GM21528 (cell line): Measurements from ENCODE around the gene TTC7B.

Experiments
- ATAC-seq: cut with Tn5 transposase; IDR thresholded peaks from one replicate; pipeline ENCODE4 v1.9.1; 2021; ENCODE audit warnings: mild to moderate bottlenecking, moderate library complexity; ENCODE audit not compliant: unreplicated experiment, low FRiP score

TTC7B gene

GRCh38 chr14:90523961-90524875 is 292.0 kb downstream of the TTC7B start:
- ATAC-seq = no peak

DNA sequence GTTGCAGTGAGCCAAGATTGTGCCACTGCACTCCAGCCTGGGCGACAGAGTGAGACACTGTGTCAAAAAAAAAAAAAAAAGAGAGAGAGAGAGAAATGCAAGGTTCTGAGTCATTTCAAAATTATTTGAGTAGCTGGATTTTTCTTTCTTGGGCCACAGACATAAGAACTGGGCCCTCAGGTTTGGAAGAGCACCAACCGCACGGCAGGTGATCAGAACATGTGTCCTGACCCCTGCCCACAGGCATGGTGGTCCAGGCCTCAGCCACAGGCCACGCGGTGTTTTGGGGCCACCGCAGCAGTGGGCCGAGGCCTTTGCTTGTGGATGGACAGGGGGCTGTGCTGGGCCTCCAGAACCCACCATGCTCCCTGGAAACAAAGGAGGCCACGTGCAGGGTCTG is 292.7 kb downstream of the TTC7B start:
- ATAC-seq = no peak

DNA sequence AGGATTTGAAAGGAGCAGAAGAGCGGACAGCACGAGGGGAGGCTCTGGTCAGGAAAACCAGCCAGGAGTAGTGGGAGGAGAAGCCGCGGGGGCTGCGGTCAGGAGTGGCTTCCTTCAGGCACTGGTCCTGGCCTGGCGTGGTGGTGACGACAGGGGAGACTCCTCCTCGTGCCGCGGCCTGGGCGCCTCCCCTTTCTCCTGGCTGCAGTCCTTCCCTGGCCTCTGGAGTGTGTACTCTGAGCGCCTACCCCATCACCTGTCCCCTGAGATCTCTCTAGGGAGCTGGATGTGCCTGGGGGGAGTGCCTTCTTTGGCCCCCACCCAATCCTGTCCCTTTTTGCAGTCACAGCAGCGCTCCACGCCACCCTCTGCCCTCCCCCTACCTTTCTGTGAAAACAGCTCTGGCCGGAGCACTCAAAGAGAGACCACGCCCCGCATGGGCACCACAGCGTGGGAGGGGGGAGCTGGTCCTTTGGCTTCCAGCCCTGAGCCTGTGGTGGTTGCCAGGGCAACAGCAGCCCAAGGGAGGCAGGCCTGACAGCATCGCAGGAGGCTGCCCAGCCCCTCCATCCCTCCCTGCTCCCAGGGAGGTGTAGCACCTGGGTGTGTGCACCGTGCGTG is 293.5 kb downstream of the TTC7B start:
- ATAC-seq = no peak

DNA sequence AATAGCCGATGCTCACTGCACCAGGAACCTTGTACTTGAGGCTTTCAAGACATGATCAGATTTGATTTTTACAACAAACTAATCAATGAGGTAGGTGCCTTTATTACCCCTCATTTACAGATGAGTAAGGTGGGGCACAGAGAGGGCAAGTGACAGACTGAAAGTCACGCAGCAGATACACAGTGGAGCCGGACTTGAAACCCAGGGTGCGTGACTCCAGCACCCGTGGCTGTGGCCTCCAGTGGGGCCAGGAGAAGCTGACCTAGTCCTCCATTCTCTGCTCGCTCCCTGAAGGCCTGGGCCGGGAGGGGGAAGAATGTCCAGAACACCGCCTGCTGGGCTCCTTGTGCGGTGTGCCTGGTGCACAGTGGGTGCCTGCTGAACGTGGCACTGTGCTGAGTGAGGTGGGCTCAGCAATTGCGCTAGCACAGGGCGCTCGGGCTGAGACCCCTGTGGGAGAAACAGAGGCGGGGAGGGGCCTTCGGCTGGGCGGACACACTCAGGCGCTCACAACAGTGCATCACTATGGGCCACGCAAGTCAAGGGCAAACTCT is 294.2 kb downstream of the TTC7B start:
- no peak for ATAC-seq

- ATAC-seq = no peak
Observed at GRCh38 chr14:90521084-90521929, 294.9 kb downstream of the TTC7B start.

GRCh38 chr14:90520326-90520725 is 295.9 kb downstream of the TTC7B start:
- ATAC-seq = no peak

- no peak for ATAC-seq
Observed at GRCh38 chr14:90519262-90519920, 296.8 kb downstream of the TTC7B start.

GRCh38 chr14:90518941-90519256 is 297.3 kb downstream of the TTC7B start:
- ATAC-seq = no peak

DNA sequence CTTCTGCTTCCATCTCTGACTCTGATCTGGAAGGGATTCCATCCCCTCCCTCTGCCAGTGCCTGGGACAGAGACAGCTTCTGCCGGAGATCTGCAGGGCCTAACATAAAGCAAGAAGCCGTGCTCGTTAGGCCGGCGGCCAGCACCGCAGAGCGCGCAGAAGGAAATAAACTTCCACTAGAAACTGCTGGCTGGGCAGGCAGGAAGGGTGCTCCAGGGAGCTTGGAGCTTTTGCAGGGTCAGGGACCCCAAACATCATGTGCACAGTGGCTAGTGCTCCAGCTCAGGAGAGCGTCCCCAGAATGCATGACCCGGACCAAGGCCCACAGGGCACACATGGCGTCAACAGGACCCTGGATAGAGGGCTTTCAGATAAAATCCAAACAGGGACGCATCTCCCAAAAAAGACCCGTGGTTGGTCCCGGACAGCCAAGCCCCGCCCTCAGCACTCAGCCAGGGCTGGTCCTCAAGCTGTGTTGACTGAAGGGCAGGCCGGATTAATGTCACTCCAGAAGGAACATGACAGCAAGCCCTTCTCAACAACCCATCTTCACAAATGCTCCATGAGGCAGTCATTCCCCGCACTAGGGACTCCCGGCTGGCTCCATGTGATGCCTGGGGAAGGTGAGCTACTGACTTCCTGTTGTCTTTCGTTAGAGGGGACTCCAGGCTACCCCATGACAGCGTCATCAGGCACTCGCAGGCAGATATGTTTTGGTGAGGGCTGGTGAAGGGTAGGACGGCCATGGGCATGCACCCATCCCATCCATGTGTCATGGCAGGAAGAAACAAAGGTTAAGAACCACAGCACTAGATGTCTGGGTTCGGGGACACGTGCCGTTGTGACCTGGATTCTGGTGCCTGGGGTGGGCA is 297.9 kb downstream of the TTC7B start:
- ATAC-seq = no peak

DNA sequence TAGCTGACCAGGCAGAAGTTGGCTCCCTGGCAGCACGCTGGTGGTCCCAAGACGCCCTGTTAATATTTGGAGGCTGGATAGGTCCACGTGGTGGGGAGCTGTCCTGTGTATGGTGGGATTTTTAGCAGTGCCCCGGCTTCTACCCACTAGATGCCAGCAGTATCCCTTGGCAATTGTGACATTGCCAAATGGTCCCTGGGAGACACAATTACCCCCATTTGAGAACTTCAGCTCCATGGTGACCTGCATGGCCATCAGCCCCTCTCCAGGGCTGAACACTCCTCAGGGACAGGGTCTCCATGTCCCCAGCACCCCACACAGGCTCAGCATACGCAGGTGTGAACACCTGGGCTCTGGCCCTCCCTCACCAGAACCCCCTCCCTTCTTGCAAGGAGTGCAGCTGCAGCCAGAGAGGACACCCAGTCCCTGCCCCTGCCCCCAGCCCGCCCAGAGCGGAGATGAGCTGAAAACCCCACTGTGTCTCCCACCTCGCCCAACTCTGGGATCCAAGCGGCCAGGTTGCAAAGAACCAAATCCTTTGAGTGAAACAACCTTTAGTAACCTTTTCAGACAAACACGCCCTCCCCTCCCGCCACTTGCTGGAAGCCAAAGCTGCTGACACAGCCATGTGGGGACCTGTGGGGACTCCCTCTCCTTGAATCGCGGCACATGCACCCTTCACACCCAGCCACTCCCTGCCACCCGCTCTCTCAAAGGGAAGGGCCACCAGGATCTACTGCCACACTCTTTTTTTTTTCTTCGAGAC is 299.0 kb downstream of the TTC7B start:
- no peak for ATAC-seq

DNA sequence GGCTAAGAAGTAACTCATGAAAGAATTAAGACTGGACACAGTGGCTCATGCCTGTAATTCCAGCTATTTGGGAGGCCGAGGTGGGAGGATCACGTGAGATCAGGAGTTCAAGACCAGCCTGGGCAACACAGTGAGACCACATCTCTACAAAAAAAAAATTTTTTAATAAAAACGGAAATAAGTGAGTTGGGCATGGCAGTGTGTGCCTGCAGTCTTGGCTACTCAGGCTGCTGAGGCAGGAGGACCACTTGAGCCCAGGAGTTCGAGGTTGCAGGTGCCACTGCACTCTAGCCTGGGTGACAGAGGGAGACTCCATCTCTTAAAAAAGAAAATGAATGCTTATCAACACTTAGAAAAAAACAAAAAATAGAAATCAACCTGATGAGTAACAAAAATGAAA is 301.7 kb downstream of the TTC7B start:
- no peak for ATAC-seq

DNA sequence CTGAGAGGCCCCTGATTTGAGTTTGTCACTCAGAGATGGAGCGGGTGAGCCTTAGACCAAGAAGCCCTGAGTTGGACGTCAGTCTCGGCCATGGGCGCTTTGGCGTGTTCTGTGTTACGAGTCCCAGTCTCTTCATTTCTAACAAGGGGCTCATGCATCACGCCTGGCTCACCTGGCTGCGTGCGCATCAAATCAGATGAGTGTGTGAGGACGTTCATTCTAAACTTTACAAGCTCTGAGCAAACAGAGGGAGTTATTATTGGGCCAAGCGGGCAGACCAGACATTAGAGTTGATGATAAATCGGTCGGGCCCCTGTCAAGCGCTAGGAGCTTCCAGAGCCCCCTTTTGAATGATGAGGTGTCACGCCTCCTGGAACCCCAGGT is 302.2 kb downstream of the TTC7B start:
- ATAC-seq = no peak

- ATAC-seq = no peak
Observed at GRCh38 chr14:90513161-90514014, 302.8 kb downstream of the TTC7B start.

- no peak for ATAC-seq
Observed at GRCh38 chr14:90512329-90512991, 303.8 kb downstream of the TTC7B start.

GRCh38 chr14:90511795-90512328 is 304.4 kb downstream of the TTC7B start:
- no peak for ATAC-seq

DNA sequence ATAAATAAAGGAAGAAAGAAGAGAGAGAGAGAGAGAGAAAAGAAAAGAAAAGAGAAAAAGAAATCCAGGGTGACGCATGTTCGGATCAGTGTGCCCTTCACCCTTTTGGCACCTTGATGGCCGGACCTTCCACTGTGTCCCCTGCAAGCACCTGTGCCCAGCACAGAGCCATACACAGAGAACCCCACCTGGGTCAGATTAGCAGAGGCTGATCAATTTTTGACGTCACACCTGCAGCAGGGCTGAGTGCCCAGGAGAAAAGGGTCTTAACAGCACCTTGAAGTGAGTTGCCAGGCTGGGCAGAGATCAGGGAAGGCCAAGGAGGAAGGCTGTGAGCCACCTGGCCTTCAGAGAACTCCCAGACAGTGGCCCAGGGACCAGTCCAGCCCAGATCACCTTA is 305.0 kb downstream of the TTC7B start:
- ATAC-seq = no peak

DNA sequence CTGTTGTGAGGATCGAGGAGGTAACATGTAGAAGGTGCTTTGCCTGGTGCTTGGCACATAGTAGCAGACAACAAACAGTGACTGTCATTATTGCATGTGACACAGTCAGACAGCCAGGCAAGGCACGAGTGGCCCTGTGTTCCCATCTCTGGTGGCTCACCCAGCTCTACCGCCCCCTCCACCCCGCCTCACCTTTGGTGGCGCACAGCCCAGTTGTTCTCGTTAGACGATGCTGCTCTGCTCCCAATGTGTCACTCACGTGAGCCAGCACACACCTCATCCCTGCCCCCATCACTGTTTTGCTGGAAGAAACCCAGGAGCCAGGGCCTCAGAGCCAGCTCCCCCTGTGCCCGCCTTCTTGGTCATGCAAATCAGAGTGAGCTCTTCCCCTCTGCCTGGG is 306.1 kb downstream of the TTC7B start:
- no peak for ATAC-seq
